NB4 (cell line): Measurements from ENCODE around the gene NDUFB11.

Experiments used
- POLR2A ChIP-seq: IDR thresholded peaks from 2 replicates; pipeline ENCODE4 v1.6.1; 2011; ENCODE audit warnings: mild to moderate bottlenecking; ENCODE audit not compliant: insufficient read length; ENCODE audit errors: extremely low read depth
- TF ChIP-seq, protein P1 (sequence below): IDR thresholded peaks from one replicate; pipeline ENCODE4 v1.5.1; 2012; ENCODE audit warnings: low read depth, low read length

DNA sequence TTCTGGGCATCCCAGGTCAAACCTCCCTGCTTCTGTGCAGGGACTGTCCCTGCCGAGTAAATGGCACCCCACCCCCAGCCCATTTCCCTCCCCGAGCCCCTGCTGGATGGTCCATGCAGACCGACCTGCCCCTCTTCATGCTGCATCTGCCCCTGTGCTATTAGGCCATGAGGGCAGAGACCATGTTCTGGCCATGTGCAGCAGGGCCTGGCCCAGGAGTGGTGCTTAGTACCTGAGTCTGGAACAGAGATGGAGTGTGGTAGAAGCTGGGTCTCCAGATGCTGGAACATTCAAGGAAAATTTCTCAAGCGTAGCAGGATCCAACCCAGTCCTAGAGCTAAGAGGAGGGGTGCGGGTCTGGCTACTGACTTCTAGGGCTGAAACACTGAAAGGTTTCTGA is 33.8 kb upstream of the NDUFB11 start:
- TF ChIP-seq, protein P1, sequence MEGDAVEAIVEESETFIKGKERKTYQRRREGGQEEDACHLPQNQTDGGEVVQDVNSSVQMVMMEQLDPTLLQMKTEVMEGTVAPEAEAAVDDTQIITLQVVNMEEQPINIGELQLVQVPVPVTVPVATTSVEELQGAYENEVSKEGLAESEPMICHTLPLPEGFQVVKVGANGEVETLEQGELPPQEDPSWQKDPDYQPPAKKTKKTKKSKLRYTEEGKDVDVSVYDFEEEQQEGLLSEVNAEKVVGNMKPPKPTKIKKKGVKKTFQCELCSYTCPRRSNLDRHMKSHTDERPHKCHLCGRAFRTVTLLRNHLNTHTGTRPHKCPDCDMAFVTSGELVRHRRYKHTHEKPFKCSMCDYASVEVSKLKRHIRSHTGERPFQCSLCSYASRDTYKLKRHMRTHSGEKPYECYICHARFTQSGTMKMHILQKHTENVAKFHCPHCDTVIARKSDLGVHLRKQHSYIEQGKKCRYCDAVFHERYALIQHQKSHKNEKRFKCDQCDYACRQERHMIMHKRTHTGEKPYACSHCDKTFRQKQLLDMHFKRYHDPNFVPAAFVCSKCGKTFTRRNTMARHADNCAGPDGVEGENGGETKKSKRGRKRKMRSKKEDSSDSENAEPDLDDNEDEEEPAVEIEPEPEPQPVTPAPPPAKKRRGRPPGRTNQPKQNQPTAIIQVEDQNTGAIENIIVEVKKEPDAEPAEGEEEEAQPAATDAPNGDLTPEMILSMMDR = no peak
- no peak for TF ChIP-seq POLR2A
